ENCODE measurements around the gene EPHB4. TPM values are rescaled to one million over a fixed set of nuclear protein-coding genes. Genes with fewer than 3 reads are reported as not detected.

Gene EPHB4
- total and polyA plus RNA-seq, 2 of the 4 experiments (the other 2 are of a cell fraction), result 34.5 to 36.4 TPM

DNA sequence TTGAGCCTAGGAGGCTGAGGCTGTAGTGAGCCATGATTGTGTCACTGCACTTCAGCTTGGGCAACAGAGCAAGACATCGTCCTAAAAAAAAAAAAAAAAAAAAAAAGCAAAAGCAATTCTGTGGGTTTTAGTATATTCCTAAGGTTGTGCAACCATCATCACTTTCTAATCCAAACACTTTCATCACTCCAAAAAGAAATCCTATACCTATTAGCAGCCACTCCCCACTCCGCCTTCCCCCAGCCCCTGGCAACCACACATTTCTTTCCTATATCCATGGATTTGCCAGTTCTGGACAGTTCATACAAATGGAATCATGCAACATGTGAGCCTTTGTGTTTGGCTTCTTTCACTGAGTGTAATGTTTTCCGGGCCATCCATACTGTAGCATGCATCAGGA is 73.6 kb downstream of the EPHB4 start:
- no peaks in the 10 kb centered on the region for H3K9me3 ChIP-seq (ENCODE audit: control insufficient read depth, insufficient read depth, low read length)

More for the DNA sequence above, 73.6 kb downstream of the EPHB4 start:
- Histone ChIP-seq H4K5ac (ENCODE audit: low read depth, low read length) (no peak overlapping the region), H3K79me1 (ENCODE audit: low read depth in 1 of 2, low read length in 2 of 2) (no peaks in the 10 kb centered on the region), H3K56ac (ENCODE audit: extremely low read depth, insufficient read depth, low read length) (no peak overlapping the region), H3K27ac (ENCODE audit: insufficient read depth, low read length) (no peak overlapping the region), H2BK20ac (ENCODE audit: low read depth, low read length) (no peak overlapping the region), H2AK9ac (replicated peaks; ENCODE audit: low read depth, low read length, poor library complexity) (no peak overlapping the region), H3K36me3 (ENCODE audit: control insufficient read depth, insufficient read depth, low read length) (no peaks in the 10 kb centered on the region), H2BK5ac (ENCODE audit: low read depth, low read length, poor library complexity, severe bottlenecking) (no peak overlapping the region), H4K91ac (ENCODE audit: insufficient read depth, low read depth, low read length) (no peak overlapping the region), H2BK15ac (ENCODE audit: low read depth, low read length) (no peak overlapping the region), H4K8ac (ENCODE audit: low read depth in 2 of 2, low read length in 2 of 2) (no peak overlapping the region), H2BK120ac (ENCODE audit: low read depth, low read length) (no peak overlapping the region), H3K27me3 (ENCODE audit: control insufficient read depth, insufficient read depth, low read length) (peaks cover 37% of the 10 kb centered on the region), H3K18ac (ENCODE audit: low read depth, low read length) (no peak overlapping the region), H2AK5ac (ENCODE audit: low read depth, low read length) (no peak overlapping the region), H3K9me1 (ENCODE audit: insufficient read depth, low read length) (no peaks in the 10 kb centered on the region), H4K20me1 (ENCODE audit: insufficient read depth, low read length) (no peaks in the 10 kb centered on the region), H3K4me2 (ENCODE audit: low read depth, low read length) (no peak overlapping the region), H3K4me1 (ENCODE audit: control insufficient read depth, insufficient read depth, low read length) (no peaks in the 10 kb centered on the region), H3K14ac (replicated peaks; ENCODE audit: low read depth, low read length) (no peak overlapping the region), H2AFZ (replicated peaks; ENCODE audit: low read length, poor library complexity) (no peak overlapping the region), H3K23ac (ENCODE audit: low read depth, low read length) (no peak overlapping the region), H3K4ac (ENCODE audit: low read depth, low read length) (no peak overlapping the region), H3K9ac (ENCODE audit: low read depth, low read length) (no peak overlapping the region), H3K4me3 (ENCODE audit: insufficient read depth, low read depth, low read length) (no peak overlapping the region)
- POLR2A ChIA-PET (ENCODE audit: unreplicated experiment), result no interaction called here
- dilution Hi-C loops (cut with HindIII; ENCODE audit: low sequenced_read_pairs, unreplicated experiment), result no loop called here
- CTCF ChIA-PET, result no interaction called here
- in situ Hi-C loops (cut with MboI; ENCODE audit: low sequenced_read_pairs), result no loop called here
- 70% methylated on average over 1 of the region's 3 CpGs; no CpG with 5 or more reads in 1 of the 2 experiments for WGBS, 2 experiments (ENCODE audit: extremely low coverage in 2 of 2, insufficient read length in 1 of 2)
- intact Hi-C loops (cut with micrococcal nuclease), result no loop called here
- BruUV-seq (replicated peaks), result no TSS peak
- no peak for TF ChIP-seq MXI1 (IDR thresholded peaks at IDR 0.05; ENCODE audit: borderline replicate concordance, low read depth, low read length)
- TF ChIP-seq SMC3 (IDR thresholded peaks at IDR 0.05; ENCODE audit: low read depth, low read length), result no peak
- TF ChIP-seq, protein P1, sequence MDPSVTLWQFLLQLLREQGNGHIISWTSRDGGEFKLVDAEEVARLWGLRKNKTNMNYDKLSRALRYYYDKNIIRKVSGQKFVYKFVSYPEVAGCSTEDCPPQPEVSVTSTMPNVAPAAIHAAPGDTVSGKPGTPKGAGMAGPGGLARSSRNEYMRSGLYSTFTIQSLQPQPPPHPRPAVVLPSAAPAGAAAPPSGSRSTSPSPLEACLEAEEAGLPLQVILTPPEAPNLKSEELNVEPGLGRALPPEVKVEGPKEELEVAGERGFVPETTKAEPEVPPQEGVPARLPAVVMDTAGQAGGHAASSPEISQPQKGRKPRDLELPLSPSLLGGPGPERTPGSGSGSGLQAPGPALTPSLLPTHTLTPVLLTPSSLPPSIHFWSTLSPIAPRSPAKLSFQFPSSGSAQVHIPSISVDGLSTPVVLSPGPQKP (IDR thresholded peaks at IDR 0.05; ENCODE audit: borderline replicate concordance, low read depth, low read length), result no peak
- TF ChIP-seq BHLHE40 (IDR thresholded peaks at IDR 0.05; ENCODE audit: low read depth, low read length), result no peak
- no peak for TF ChIP-seq MAZ (IDR thresholded peaks at IDR 0.05; ENCODE audit: borderline replicate concordance, low read depth, low read length)
- peak; percentile 41 for TF ChIP-seq CEBPB (IDR thresholded peaks at IDR 0.05; ENCODE audit: low read depth, low read length)
- TF ChIP-seq RFX5 (IDR thresholded peaks at IDR 0.05; ENCODE audit: low read depth, low read length), result no peak
- no peak for TF ChIP-seq NFE2L2 (IDR thresholded peaks at IDR 0.05; ENCODE audit: low read depth, low read length)
- DNase-seq, result peak; percentile 1
- no peak for ATAC-seq (ENCODE audit: low read depth)

Measured in IMR-90 (cell line).